ENCODE data around the gene ZNF787.

Gene ZNF787

DNA sequence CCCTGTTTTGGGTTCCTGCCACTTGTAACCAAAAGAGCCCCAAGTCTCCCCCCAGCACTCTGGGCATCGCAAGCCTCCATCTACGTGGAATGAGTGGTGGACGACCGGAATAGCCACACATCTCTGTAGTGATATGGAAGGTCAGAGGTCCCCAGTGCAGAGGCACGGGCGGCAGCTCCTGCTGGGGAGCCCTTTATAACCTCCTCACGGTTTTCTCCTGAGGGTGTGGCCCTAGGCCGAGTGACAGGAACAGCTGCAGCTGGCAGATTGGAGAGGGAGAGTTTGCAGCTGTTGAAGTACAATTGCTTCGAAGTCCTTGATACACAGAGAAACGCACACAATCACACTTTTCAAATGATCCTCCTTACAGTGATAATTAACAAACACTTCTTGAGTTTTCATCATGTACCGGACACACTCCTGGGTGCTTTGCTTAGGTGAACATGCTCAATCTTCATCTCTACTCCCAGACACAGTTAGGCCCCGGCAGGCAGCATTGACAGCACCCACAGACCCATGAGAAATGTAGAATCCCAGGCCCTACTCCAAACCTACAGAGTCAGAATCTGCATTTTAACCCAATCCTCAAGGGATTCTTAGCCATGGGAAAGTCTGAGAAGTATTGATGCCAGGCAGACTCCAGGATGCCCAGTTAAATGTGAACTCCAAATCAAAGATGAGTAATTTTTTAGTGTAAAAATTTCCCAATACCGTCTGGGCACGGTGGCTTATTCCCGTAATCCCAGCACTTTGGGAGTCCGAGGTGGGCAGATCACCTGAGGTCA lies 4.9 kb upstream of the ZNF787 start:
- Histone ChIP-seq H3K79me2 (ENCODE audit: low read length) (no peaks in the 10 kb centered on the region), H3K36me3 (replicated peaks; ENCODE audit: low read depth, low read length) (no peaks in the 10 kb centered on the region), H3K27me3 (ENCODE audit: low read depth, low read length) (no peaks in the 10 kb centered on the region), H4K20me1 (ENCODE audit: insufficient read depth, low read length) (no peaks in the 10 kb centered on the region), H3K4me3 (ENCODE audit: low read length) (no peak overlapping the region), H3K9me3 (ENCODE audit: insufficient read depth, low read length) (no peaks in the 10 kb centered on the region), H3K4me2 (ENCODE audit: low read length) (no peak overlapping the region), H3K9ac (ENCODE audit: low read length) (no peak overlapping the region), H3K27ac (ENCODE audit: low read length) (no peak overlapping the region), H2AFZ (ENCODE audit: low read depth, low read length) (no peak overlapping the region), H3K4me1 (ENCODE audit: low read length) (peaks cover 6% of the 10 kb centered on the region)
- TF ChIP-seq, protein P1, sequence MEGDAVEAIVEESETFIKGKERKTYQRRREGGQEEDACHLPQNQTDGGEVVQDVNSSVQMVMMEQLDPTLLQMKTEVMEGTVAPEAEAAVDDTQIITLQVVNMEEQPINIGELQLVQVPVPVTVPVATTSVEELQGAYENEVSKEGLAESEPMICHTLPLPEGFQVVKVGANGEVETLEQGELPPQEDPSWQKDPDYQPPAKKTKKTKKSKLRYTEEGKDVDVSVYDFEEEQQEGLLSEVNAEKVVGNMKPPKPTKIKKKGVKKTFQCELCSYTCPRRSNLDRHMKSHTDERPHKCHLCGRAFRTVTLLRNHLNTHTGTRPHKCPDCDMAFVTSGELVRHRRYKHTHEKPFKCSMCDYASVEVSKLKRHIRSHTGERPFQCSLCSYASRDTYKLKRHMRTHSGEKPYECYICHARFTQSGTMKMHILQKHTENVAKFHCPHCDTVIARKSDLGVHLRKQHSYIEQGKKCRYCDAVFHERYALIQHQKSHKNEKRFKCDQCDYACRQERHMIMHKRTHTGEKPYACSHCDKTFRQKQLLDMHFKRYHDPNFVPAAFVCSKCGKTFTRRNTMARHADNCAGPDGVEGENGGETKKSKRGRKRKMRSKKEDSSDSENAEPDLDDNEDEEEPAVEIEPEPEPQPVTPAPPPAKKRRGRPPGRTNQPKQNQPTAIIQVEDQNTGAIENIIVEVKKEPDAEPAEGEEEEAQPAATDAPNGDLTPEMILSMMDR (IDR thresholded peaks at IDR 0.05; ENCODE audit: low read depth, low read length) = no peak
- no peak for TF ChIP-seq EZH2phosphoT487 (IDR thresholded peaks at IDR 0.05; ENCODE audit: low read depth)

DNA sequence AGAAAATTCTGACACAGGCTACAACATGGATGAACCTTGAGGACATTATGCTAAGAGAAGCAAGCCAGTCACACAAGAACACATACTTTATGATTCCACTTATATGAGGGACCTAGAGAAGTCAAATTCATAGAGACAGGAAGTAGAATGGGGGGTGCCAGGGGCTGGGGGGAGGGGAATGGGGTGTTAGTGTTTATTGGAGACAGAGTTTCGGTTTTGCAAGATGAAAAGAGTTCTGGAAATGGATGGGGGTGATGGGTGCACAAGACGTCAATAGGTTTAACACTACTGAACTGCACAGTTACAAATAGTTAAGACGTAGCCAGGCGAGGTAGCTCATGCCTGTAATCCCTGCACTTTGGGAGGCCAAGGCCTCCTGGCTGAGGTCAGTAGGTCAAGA lies 3.5 kb upstream of the ZNF787 start:
- Histone ChIP-seq H3K79me2 (ENCODE audit: low read length) (peaks cover 11% of the 10 kb centered on the region), H3K27ac (ENCODE audit: low read length) (no peak overlapping the region), H3K27me3 (ENCODE audit: low read depth, low read length) (no peaks in the 10 kb centered on the region), H3K36me3 (replicated peaks; ENCODE audit: low read depth, low read length) (peaks cover under 1% of the 10 kb centered on the region), H3K4me2 (ENCODE audit: low read length) (no peak overlapping the region), H3K4me1 (ENCODE audit: low read length) (peaks cover 8% of the 10 kb centered on the region), H3K9ac (ENCODE audit: low read length) (no peak overlapping the region), H3K9me3 (ENCODE audit: insufficient read depth, low read length) (no peaks in the 10 kb centered on the region), H3K4me3 (ENCODE audit: low read length) (no peak overlapping the region), H2AFZ (ENCODE audit: low read depth, low read length) (no peak overlapping the region), H4K20me1 (ENCODE audit: insufficient read depth, low read length) (no peaks in the 10 kb centered on the region; the same call in 1 of the 2 replicates)
- TF ChIP-seq, protein P1 (IDR thresholded peaks at IDR 0.05; ENCODE audit: low read depth, low read length) = no peak
- no peak for TF ChIP-seq EZH2phosphoT487 (IDR thresholded peaks at IDR 0.05; ENCODE audit: low read depth)

DNA sequence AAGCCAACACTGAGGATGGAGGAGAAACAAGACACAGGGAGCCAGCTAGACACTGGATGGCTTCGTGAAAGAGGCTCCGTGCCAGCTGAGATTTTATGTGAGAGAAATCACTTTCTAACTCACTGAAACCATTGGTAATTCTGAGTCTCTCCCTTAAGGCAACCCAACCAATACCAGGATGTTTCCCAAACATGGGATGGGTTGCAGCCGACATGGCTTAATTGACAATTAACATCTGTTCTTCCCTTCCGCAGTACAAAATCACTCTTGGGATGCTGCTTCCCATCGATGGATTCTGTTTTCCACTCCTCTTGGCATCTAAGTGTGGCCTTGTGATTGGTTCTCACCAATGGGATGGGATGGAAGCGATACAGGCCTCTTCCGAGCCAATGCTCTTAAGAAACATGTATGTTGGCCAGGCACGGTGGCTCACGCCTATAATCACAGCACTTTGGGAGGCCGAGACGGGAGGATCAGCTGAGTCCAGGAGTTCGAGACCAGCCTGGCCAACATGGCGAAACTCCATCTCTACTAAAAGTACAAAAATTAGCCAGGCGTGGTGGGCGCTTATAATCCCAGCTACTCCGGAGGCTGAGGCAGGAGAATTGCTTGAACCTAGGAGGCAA lies 2.3 kb upstream of the ZNF787 start:
- no peak overlapping the region for H3K4me2 ChIP-seq (ENCODE audit: low read length)
- H3K27me3 ChIP-seq (ENCODE audit: low read depth, low read length) = no peaks in the 10 kb centered on the region
- no peaks in the 10 kb centered on the region for H3K9me3 ChIP-seq (ENCODE audit: insufficient read depth, low read length)
- H3K79me2 ChIP-seq (ENCODE audit: low read length) = peaks cover 23% of the 10 kb centered on the region
- H3K27ac ChIP-seq (ENCODE audit: low read length) = no peak overlapping the region
- peaks cover 7% of the 10 kb centered on the region for H3K36me3 ChIP-seq (replicated peaks; ENCODE audit: low read depth, low read length)
- H3K9ac ChIP-seq (ENCODE audit: low read length) = no peak overlapping the region
- peaks cover 19% of the 10 kb centered on the region for H3K4me1 ChIP-seq (ENCODE audit: low read length)
- no peaks in the 10 kb centered on the region; the same call in 1 of the 2 replicates for H4K20me1 ChIP-seq (ENCODE audit: insufficient read depth, low read length)
- H3K4me3 ChIP-seq (ENCODE audit: low read length) = no peak overlapping the region
- no peak for TF ChIP-seq EZH2phosphoT487 (IDR thresholded peaks at IDR 0.05; ENCODE audit: low read depth)
- TF ChIP-seq, protein P1 (IDR thresholded peaks at IDR 0.05; ENCODE audit: low read depth, low read length) = no peak
- H2AFZ ChIP-seq (ENCODE audit: low read depth, low read length) = no peak overlapping the region

DNA sequence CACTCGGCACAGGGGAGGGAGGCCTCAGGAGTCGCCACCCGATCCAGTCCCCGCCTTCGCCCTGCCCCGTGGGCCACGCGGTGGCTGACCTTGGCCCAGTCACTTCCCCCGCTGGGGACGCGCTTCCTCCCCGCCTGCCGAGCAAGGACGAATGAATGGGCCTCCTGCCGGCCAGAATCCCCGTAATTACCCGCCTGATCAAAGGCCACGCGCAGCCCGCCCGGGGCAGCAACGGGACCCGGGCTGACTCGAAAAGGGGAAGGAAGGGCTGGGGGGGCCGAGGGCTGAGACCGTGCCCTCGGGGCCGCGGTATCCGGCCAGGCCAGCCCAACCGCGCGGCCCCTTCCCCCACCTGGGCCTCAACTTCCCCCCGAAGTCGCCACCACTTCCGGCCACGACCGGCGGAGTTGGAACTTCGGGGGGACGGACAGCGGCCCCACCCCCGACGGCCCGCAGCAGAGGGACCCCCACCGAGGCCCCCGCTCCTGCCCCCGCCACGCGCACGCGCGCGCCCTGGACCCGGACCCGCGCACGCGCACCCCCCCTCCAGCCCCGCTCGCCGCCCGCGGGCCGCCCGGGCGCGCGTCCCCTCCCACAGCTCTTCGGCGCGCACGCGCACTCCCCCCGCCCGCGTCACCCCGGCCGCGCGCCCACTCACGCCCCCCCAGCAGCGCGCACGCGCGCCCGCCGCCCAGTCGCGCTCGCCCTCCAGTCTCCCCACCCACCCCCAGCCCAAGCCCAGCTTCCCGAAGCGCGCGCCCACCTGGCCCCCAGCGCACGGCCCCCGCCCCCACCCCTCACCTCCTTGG lies 520 bp downstream of the ZNF787 start:
- Histone ChIP-seq H3K4me2 (ENCODE audit: low read length) (peak overlapping the region; percentile 82), H3K36me3 (replicated peaks; ENCODE audit: low read depth, low read length) (peaks cover 18% of the 10 kb centered on the region), H3K27ac (ENCODE audit: low read length) (peak overlapping the region; percentile 87), H3K4me3 (ENCODE audit: low read length) (peak overlapping the region; percentile 82), H3K9me3 (ENCODE audit: insufficient read depth, low read length) (no peaks in the 10 kb centered on the region), H2AFZ (ENCODE audit: low read depth, low read length) (no peak overlapping the region), H3K9ac (ENCODE audit: low read length) (peak overlapping the region; percentile 94), H3K27me3 (ENCODE audit: low read depth, low read length) (no peaks in the 10 kb centered on the region), H3K4me1 (ENCODE audit: low read length) (peaks cover 23% of the 10 kb centered on the region), H3K79me2 (ENCODE audit: low read length) (peaks cover 51% of the 10 kb centered on the region), H4K20me1 (ENCODE audit: insufficient read depth, low read length) (peaks cover 14% of the 10 kb centered on the region)
- TF ChIP-seq, protein P1 (IDR thresholded peaks at IDR 0.05; ENCODE audit: low read depth, low read length) = 0 out of 2 replicates have a peak, but pooled peaks have one; percentile 11
- TF ChIP-seq EZH2phosphoT487 (IDR thresholded peaks at IDR 0.05; ENCODE audit: low read depth) = no peak

All from OCI-LY3 (cell line).